IPS-11a (cell line): ENCODE measurements around the gene FXYD2.
"Not testable (repeated sequence)": the region's sequence is repeated elsewhere in the genome, so short reads cannot be mapped to it uniquely, and the experiment has no call there.

Source experiments
- H3K4me3 ChIP-seq: one replicate; pipeline ENCODE4 v1.5.1; 2013; ENCODE audit warnings: low read depth, low read length, control low read depth

Gene FXYD2

GRCh38 chr11:117824571-117825537, at the start of gene FXYD2:
Gene FXYD2 (minus strand): TSS chr11:117824744. CDS start chr11:117824678, 66 bp downstream.
- no peak within 1 kb of the TSS for H3K4me3 ChIP-seq

GRCh38 chr11:117873828-117874125, 49.2 kb upstream of the FXYD2 start:
- no peak overlapping the region for H3K4me3 ChIP-seq

GRCh38 chr11:117872975-117873827, 48.7 kb upstream of the FXYD2 start:
- no peak overlapping the region for H3K4me3 ChIP-seq

GRCh38 chr11:117872420-117872961, 47.9 kb upstream of the FXYD2 start:
- H3K4me3 ChIP-seq = no peak overlapping the region

- H3K4me3 ChIP-seq = no peak overlapping the region
Measured at GRCh38 chr11:117871784-117872183, 47.2 kb upstream of the FXYD2 start.

- no peak overlapping the region for H3K4me3 ChIP-seq
Measured at GRCh38 chr11:117871160-117871559, 46.6 kb upstream of the FXYD2 start.

GRCh38 chr11:117870103-117870952, 45.8 kb upstream of the FXYD2 start:
- no peak overlapping the region for H3K4me3 ChIP-seq

GRCh38 chr11:117869604-117870003, 45.1 kb upstream of the FXYD2 start:
- H3K4me3 ChIP-seq = no peak overlapping the region

- no peak overlapping the region for H3K4me3 ChIP-seq
Measured at GRCh38 chr11:117868815-117869561, 44.4 kb upstream of the FXYD2 start.

GRCh38 chr11:117868088-117868487, 43.5 kb upstream of the FXYD2 start:
- no peak overlapping the region for H3K4me3 ChIP-seq

GRCh38 chr11:117866526-117866925, 42.0 kb upstream of the FXYD2 start:
- no peak overlapping the region for H3K4me3 ChIP-seq

- H3K4me3 ChIP-seq = not testable (repeated sequence)
Measured at GRCh38 chr11:117865546-117865945, 41.0 kb upstream of the FXYD2 start.

GRCh38 chr11:117863383-117863782, 38.8 kb upstream of the FXYD2 start:
- H3K4me3 ChIP-seq = no peak overlapping the region

- H3K4me3 ChIP-seq = no peak overlapping the region
Measured at GRCh38 chr11:117862753-117863152, 38.2 kb upstream of the FXYD2 start.

GRCh38 chr11:117862019-117862725, 37.6 kb upstream of the FXYD2 start:
- H3K4me3 ChIP-seq = no peak overlapping the region

GRCh38 chr11:117861151-117862018, 36.8 kb upstream of the FXYD2 start:
- H3K4me3 ChIP-seq = no peak overlapping the region

- no peak overlapping the region for H3K4me3 ChIP-seq
Measured at GRCh38 chr11:117860139-117860538, 35.6 kb upstream of the FXYD2 start.

GRCh38 chr11:117859488-117860112, 35.1 kb upstream of the FXYD2 start:
- H3K4me3 ChIP-seq = no peak overlapping the region
